C4-2B (cell line): ENCODE measurements around the gene UPF2.

Experiments used
- H3K27ac ChIP-seq: fragments of 450-650 bp; 2 replicates; pipeline ENCODE4 v1.5.1; 2017
- CTCF ChIP-seq: fragments of 450-650 bp; conservative IDR thresholded peaks from 2 replicates; pipeline ENCODE4 v1.5.1; 2017; ENCODE audit warnings: mild to moderate bottlenecking
- ZFX ChIP-seq: fragments of 450-650 bp; IDR thresholded peaks from 2 replicates; pipeline ENCODE4 v1.6.1; 2017

Gene UPF2

GRCh38 chr10:11930312-11930978, 112.2 kb downstream of the UPF2 start:
- TF ChIP-seq CTCF (no peak), ZFX (no peak)
- H3K27ac ChIP-seq, result no peak overlapping the region

GRCh38 chr10:11927746-11928145, 114.9 kb downstream of the UPF2 start:
- no peak for TF ChIP-seq CTCF
- TF ChIP-seq ZFX, result no peak
- H3K27ac ChIP-seq, result no peak overlapping the region

GRCh38 chr10:11921800-11922392, 120.7 kb downstream of the UPF2 start:
- H3K27ac ChIP-seq, result no peak overlapping the region
- TF ChIP-seq CTCF, result no peak
- no peak for TF ChIP-seq ZFX

- TF ChIP-seq ZFX, result no peak
- no peak for TF ChIP-seq CTCF
- no peak overlapping the region for H3K27ac ChIP-seq
Observed at GRCh38 chr10:11919271-11919670, 123.3 kb downstream of the UPF2 start.

- no peak overlapping the region for H3K27ac ChIP-seq
- TF ChIP-seq CTCF (no peak), ZFX (no peak)
Observed at GRCh38 chr10:11918384-11918783, 124.2 kb downstream of the UPF2 start.

GRCh38 chr10:11913079-11913641, 129.4 kb downstream of the UPF2 start:
- no peak overlapping the region for H3K27ac ChIP-seq
- TF ChIP-seq CTCF, result no peak
- TF ChIP-seq ZFX, result no peak

- H3K27ac ChIP-seq, result no peak overlapping the region
- TF ChIP-seq CTCF (no peak), ZFX (no peak)
Observed at GRCh38 chr10:11910102-11910501, 132.5 kb downstream of the UPF2 start.
